ENCODE results near the gene PSMA4. TPM values are rescaled to one million over a fixed set of nuclear protein-coding genes. Genes with fewer than 3 reads are reported as not detected.

Gene PSMA4
- 136 and 137 TPM in 2 replicates for total RNA-seq

DNA sequence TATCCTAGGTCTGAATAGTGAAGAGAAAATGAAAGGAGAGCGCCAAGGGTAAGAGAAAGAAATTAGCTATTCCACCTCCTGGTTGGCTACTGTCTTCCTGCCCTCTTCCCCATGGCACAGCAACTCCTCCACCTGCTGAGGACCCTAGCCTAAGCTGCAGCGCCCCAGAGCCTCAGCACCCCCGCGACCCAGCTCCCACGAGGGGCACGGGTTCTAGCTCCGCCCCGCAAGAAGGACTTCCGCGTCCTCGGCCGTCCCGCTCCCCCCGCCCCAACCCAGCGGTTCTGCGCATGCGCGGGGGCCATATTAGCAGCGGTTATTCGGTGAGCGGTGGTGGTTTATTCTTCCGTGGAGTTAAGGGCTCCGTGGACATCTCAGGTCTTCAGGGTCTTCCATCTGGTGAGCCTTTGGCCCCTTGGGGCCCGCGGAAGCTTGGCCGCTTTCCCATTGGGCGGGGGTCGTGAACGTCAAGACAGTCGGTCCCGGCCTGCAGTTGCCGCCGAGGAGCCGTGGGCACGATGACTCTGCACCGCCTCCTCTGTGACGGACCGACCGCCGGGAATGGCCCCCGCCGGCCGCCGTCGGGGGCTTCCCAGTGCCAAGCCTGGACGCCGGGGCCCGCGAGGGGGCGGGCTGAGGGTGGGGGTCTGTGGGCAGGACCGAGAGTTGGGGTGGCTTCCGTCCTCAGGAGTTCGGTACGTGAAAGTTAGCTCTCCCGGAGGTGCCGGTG, at the start of gene PSMA4:
Gene PSMA4, plus strand, starts transcription at position 304 of the 730 bp plus-strand sequence. CDS start 1,484 bp downstream, outside the sequence.

DNA sequence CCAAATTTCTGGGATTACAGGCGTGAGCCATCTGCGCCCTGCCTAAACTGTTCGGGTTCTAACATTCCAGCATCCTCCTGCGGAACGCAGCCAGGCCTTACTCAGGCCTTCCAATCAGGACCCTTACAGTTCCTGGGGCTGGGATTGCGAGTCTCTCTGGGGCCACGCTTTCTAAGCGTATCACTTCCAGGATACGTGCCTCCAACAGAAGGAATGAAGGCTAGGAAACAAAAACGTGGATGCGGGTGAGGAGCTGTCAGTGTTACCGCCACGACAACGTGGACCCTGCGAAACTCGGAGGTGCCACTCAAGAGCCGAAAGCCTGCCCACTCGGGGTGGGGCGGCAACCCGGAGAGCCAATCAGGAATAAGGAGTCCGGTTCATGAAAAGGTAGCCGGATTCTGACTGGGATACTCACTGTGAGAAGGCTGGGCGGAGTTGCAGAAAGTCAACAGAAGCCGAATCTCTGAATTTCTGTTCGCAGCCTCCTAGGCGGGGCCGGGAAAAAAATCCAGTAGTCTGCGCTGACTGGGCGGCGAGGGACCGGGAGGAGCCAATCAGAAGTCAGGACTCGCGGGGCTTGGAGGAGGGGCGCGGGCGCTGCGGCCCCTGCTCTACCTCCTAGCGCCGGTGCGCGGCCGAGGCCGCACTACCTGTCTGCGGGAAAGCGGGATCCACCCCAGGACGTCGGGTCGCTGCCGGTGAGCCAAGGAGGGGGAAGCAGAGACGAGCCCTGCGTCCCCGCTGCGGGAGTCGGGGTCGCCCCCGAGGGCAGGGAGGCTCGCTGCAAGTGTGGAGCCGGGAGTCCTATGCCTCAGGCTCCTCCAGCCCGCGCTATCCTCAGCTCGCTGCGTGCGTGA, 33.0 kb upstream of the PSMA4 start, which contains the start of gene HYKK:
Gene HYKK, plus strand, starts transcription at position 607 of the 860 bp plus-strand sequence. CDS start 5,512 bp downstream, outside the sequence.

DNA sequence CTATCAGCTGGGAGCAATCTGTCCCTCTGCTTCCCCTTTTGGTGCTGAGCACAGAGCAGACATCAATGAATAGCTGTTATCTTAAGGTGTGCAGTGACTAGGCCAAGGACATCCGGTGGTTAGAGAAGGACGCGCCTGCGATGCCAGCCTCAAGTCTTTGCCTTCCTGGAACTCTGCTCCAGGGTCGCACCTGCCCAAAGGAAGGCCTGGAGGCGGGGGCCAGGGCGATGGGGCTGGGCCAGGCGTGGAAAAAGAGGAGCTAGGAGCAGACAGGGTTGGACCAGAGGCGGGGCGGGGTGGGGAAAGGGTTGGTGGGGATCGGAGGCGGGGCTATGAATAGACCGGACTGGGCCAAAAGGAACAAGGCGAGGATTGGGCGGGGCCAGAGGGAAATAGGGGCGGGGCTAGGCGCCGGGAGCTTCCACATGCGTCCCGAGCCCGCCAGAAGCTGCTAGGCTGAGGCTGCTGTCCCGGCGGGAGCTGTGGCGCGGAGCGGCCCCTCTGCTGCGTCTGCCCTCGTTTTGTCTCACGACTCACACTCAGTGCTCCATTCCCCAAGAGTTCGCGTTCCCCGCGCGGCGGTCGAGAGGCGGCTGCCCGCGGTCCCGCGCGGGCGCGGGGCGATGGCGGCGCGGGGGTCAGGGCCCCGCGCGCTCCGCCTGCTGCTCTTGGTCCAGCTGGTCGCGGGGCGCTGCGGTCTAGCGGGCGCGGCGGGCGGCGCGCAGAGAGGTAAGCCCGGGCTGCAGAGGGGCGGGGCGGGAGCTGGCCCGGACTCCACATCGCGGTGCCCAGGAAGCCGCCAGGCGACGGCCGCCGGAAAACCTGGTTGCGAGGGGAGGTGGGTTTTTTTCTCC, 25.1 kb downstream of the PSMA4 start, which contains the start of gene CHRNA5:
Gene CHRNA5, plus strand, starts transcription at position 424 of the 854 bp plus-strand sequence. Its CDS starts 200 bp downstream, at position 624.

Other genes with a start within 250 kb of the PSMA4 start
- gene SKIC8, start 240.8 kb upstream of the PSMA4 start, total RNA-seq: 83.4 and 96.8 TPM in 2 replicates
- gene CRABP1, start 200.1 kb upstream of the PSMA4 start, total RNA-seq: not detected in 2 replicates
- gene IREB2, start 102.2 kb upstream of the PSMA4 start, total RNA-seq: 14.3 and 17.2 TPM in 2 replicates
- gene HYKK, start 32.9 kb upstream of the PSMA4 start, total RNA-seq: 2.2 TPM in 2 replicates
- 0.13 and 0.31 TPM in 2 replicates for gene CHRNA5, start 25.1 kb downstream of the PSMA4 start, total RNA-seq
- 0.13 TPM in 1 of 2 replicates, not detected in the other for gene CHRNA3, start 80.6 kb downstream of the PSMA4 start, total RNA-seq
- not detected in 2 replicates for gene CHRNB4, start 100.8 kb downstream of the PSMA4 start, total RNA-seq